NCI-H82 (cell line): Measurements from ENCODE around the gene GNPDA1.

Experiments used
- DNase-seq: peaks from one replicate; lab custom pipeline; 2025; lab: John Stamatoyannopoulos, UW

GNPDA1 gene

DNA sequence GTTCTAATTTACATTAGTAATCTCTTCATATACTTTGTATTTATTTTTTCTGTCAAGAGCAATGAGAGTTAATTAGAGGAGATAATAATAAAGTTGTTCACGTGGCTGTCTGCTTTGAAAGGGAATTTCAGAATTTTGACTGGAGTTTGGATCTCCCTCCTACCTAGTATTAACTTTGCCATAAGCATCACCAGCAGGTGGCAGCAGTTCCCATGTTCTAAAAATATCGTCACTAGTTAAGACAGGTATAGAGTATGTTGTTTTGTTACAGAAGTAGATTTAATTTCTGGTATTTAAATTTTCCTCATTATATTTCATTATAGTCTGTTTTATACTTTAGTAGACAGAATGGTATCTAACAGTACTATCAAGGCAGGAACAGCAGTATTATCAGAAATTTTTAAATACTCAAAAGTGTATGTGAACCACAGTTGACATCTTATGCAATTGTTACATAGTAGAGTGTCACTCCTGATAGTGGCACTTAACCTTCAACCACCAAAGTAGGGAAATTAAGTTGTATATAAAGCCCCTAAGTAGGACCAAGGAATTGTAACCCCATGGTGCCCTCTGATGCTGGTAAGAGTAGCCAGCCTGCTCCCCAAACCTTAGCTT lies 20.4 kb downstream of the GNPDA1 start:
- peak; percentile 79 for DNase-seq

- DNase-seq = no peak
Measured at GRCh38 chr5:141989720-141990119, 23.1 kb downstream of the GNPDA1 start.

GRCh38 chr5:141986072-141986471 lies 26.8 kb downstream of the GNPDA1 start:
- no peak for DNase-seq

- DNase-seq = no peak
Measured at GRCh38 chr5:141982626-141983025, 30.2 kb downstream of the GNPDA1 start.

GRCh38 chr5:141978389-141978788 lies 34.4 kb downstream of the GNPDA1 start:
- no peak for DNase-seq

DNA sequence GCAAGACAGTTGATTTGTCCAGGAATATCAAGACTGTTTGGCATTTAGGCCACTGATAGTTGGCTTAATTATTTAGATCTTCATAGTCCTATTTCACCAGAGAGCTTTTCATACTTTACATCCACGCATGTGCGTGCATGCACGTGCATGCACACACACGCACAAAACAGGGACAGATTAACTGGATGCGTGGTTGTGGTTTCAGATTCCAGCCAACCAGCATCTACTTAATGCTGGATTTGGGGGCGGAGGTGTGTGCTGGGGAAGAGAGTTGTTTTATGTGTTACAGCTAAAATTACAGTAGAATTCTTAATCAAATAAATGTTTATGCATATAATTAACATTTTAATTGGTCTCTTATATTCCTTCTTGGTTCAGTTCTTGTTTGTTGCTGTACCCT lies 36.7 kb downstream of the GNPDA1 start:
- no peak for DNase-seq

DNA sequence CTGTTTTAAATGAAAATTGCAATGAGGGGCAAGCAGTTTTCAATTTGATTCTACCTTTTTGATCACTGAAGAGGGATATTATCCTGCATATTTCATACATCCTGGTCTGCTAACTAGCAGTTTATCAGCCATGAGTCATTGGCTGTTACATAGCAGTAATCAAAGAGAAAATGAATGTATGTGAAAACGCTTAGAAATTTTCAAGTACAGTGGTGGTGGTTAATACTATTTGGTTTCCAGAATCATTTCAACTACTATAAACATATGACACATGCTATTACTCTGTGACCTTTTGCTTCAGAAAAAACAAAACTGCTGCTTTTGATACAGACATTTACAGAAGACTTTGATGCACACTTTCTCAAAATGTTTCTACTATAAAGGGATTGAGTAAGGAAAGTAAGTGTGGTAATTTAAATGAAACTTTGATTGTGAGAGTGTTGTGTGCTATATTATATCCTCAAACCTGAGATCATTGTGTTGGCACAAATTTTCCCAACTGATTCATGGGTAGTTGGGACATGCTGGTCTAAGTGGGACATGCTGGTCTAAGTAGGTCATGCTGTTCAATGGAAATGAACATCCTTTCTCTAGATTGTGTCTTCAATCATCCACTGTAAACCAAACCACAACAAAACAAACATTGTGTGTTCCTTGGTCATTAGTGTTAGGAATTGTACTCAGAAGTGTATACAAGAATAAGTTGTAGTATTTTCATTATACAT lies 38.8 kb downstream of the GNPDA1 start:
- no peak for DNase-seq

DNA sequence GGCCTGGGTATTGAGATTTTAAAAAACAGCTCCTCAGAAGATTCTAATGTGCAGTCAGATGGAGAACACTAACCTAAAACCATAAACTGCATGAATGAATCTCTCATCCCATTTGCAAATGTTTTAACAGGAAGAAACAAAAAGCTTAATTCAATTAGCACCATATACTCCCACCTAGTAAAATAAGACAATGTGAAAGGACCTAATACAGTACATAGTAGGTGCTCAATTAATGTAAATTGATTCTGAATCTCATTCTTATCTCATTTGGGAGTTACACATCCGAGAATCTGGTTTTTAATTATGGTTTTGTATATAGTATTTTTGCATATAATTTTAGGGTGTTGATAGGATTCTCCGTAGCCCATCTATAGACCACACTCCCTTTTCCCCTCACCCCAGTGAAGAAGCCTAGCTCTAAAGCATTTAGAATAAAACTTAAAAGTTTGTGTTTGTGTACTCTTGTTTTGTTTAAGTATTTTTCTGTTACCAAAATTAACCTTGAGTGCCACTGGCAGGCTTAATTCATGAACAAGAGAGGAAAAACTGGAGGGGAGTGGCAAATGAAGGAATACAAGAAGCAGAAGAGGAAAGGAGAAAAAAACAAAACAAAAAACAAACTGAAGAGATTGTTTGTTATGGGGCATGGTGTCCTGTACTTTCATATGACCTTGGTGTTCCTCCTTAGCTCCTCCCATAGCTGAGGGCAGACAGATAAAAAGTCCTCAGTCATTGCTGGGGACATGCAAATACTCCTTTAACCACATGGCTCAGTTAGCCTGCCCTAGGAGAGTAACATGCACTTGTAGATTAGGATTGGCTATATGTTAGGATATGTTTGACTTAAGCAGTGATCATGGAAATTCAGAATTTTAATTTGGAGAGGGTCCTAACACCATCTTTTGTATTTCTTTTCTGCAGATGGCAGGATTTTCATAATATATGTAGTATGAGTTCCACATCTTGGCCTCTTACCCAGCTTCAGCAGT lies 42.8 kb downstream of the GNPDA1 start:
- peak; percentile 36 for DNase-seq

GRCh38 chr5:141968914-141969608 lies 43.8 kb downstream of the GNPDA1 start, which contains the start of gene RNF14:
TSS of gene RNF14 (plus strand) at chr5:141969105. CDS start at chr5:141973589, 4,484 bp downstream.
- peak; percentile 93 for DNase-seq

- no peak for DNase-seq
Measured at GRCh38 chr5:141966963-141967333, 45.9 kb downstream of the GNPDA1 start.

DNA sequence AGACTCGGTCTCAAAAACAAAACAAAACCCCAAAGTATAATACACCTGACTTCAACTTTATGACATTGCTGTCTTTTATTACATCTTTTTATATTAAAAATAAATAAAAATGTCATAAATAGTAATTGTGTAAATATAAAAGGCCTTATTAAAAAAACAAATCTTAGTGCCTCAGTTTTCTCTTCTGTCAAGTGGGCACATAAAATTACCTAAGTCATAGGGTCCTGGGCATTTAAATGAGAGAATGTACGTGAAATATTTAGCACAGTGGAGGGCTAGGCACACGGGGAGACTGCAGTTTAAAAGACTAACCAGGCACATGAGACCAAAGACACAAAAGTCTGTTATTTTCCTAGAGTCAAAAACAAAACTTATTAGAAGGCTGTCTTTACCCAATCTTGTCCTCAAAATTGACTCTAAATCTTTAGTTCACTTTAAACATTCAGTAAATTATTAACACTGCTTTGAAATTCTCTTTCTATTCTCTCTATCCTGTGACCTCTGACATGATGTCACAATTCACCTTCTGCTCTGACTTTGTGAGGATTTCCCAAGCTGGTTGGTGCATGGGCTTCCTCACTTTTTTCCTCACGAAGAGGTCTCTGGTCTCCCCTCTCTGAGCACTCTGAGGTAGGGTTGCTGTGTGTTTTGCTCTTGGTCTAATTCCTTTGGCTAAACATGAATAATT lies 46.4 kb downstream of the GNPDA1 start:
- no peak for DNase-seq

GRCh38 chr5:141965071-141965470 lies 47.8 kb downstream of the GNPDA1 start:
- no peak for DNase-seq

GRCh38 chr5:141963701-141964100 lies 49.1 kb downstream of the GNPDA1 start:
- DNase-seq = no peak

DNA sequence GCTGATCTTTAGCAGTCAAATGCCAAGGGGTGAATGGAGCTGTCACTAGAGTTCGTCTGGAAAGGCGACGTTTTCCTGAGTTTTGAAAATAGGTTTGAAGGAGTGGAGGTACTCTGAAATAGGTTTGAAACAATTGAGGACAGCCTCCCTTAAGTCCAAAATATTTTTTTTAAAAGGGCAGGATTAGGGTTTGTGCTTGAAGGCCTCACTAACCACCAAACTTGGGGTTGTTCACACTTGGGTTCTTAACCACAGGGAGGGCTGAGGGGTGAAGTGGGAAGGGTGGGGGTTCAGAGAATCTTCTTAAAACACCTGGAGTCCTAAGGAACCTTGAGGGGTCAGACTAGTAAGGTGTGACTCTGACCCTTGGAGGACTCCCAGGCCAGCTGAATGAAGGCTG lies 51.4 kb downstream of the GNPDA1 start:
- DNase-seq = no peak

GRCh38 chr5:141960449-141961323 lies 52.1 kb downstream of the GNPDA1 start:
- DNase-seq = peak; percentile 86

DNA sequence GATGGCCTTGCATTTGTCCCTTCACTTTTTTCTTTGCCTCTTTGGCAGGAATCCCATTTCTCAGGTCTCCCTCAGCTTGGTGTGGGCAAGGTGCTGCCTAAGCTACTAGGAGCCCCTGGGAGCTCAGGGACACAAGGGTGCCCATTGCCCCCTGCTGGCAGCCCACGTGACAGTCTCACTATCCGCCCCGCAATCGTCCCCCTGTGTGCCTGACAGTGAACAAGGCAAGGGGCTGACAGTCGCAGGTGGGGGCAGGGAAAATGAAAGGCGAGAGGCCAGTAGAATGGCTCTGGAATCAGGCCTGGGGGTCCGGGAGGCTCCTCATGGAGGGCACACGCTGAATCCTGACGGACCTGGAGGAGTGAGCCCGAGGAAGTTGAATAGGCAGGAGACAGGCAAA lies 52.8 kb downstream of the GNPDA1 start:
- peak; percentile 29 for DNase-seq

- DNase-seq = no peak
Measured at GRCh38 chr5:141958546-141959172, 54.2 kb downstream of the GNPDA1 start.

GRCh38 chr5:141958113-141958512 lies 54.7 kb downstream of the GNPDA1 start, which contains the start of gene PCDH12:
TSS of gene PCDH12 (minus strand) at chr5:141958202. CDS start at chr5:141957851, 351 bp downstream.
- peak; percentile 35 for DNase-seq

GRCh38 chr5:141957367-141957996 lies 55.3 kb downstream of the GNPDA1 start:
- DNase-seq = no peak
